Measurements from ENCODE around the gene ZNF283. TPM values are rescaled to one million over a fixed set of nuclear protein-coding genes. Genes with fewer than 3 reads are reported as not detected.
A peak's percentile ranks its signal among the peaks of the same experiment; 100 is the strongest.

ZNF283 gene
- total RNA-seq, 4 donors from 2014 or later, result 9.6 to 11.4 (median 10.5) TPM

DNA sequence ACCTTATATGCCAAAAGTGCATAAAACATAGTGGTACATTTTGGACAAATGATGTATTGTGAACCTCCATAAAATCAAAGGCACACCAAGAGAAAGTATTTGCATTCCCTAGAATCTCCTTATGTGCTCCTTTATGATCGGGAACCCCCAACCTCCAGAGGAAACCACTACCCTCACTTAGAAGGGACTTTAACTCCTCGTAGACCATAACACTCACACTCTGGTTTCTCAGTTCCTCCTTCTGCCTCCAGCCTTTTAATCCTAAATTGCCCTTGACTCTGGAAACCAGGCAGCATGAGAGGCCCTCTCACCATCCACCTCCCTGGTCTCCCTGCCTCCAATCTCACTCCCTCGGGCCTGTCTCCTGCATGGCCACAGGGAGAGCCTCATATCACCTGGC, 36.5 kb upstream of the ZNF283 start:
- no peaks in the 10 kb centered on the region for H3K9me3 ChIP-seq
- no peak overlapping the region for H3K27ac ChIP-seq
- 36% methylated on average over 3 of the region's 3 CpGs; no CpG with 5 or more reads in 1 of the 2 donors for WGBS, 2 donors (ENCODE audit: low coverage in 1 of 2)
- no peak overlapping the region for H3K4me3 ChIP-seq
- no peak for ATAC-seq
- no peaks in the 10 kb centered on the region for H3K36me3 ChIP-seq
- TF ChIP-seq POLR2A (IDR thresholded peaks at IDR 0.05) (no peak), POLR2AphosphoS5 (IDR thresholded peaks at IDR 0.05) (no peak), EP300 (IDR thresholded peaks at IDR 0.05) (no peak)
- TF ChIP-seq, protein P1, sequence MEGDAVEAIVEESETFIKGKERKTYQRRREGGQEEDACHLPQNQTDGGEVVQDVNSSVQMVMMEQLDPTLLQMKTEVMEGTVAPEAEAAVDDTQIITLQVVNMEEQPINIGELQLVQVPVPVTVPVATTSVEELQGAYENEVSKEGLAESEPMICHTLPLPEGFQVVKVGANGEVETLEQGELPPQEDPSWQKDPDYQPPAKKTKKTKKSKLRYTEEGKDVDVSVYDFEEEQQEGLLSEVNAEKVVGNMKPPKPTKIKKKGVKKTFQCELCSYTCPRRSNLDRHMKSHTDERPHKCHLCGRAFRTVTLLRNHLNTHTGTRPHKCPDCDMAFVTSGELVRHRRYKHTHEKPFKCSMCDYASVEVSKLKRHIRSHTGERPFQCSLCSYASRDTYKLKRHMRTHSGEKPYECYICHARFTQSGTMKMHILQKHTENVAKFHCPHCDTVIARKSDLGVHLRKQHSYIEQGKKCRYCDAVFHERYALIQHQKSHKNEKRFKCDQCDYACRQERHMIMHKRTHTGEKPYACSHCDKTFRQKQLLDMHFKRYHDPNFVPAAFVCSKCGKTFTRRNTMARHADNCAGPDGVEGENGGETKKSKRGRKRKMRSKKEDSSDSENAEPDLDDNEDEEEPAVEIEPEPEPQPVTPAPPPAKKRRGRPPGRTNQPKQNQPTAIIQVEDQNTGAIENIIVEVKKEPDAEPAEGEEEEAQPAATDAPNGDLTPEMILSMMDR (IDR thresholded peaks at IDR 0.05), result no peak
- peaks cover 34% of the 10 kb centered on the region for H3K27me3 ChIP-seq
- no peaks in the 10 kb centered on the region for H3K4me1 ChIP-seq

DNA sequence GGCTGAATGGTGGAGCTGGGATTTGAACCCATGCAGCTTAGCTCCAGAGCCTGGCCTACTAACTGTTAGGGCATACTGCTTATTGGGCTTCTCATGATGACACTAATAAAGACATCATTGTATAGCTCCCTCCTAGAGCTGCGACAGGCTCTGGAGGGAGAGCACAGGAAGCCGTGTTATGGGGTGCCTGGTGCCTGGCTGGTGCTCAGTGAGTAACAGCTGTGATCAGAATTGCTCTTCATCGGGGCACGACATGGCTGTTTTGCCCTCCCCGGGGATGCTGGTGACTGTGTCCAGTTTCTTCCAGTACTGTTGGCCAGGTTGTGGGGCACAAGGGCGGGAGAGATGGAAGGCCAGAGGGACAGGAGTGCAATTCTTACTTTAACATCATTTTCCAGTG, 30.0 kb upstream of the ZNF283 start:
- Histone ChIP-seq H3K27ac (no peak overlapping the region), H3K4me3 (no peak overlapping the region), H3K9me3 (no peaks in the 10 kb centered on the region), H3K4me1 (peaks cover 0 to 14% (median 0%) of the 10 kb centered on the region in 3 donors), H3K27me3 (peaks cover 63% of the 10 kb centered on the region), H3K36me3 (no peaks in the 10 kb centered on the region)
- WGBS, 2 donors (ENCODE audit: low coverage in 1 of 2), result 57% methylated on average over 1 of the region's 6 CpGs; no CpG with 5 or more reads in 1 of the 2 donors
- no peak for TF ChIP-seq POLR2AphosphoS5 (IDR thresholded peaks at IDR 0.05)
- ATAC-seq, result no peak

DNA sequence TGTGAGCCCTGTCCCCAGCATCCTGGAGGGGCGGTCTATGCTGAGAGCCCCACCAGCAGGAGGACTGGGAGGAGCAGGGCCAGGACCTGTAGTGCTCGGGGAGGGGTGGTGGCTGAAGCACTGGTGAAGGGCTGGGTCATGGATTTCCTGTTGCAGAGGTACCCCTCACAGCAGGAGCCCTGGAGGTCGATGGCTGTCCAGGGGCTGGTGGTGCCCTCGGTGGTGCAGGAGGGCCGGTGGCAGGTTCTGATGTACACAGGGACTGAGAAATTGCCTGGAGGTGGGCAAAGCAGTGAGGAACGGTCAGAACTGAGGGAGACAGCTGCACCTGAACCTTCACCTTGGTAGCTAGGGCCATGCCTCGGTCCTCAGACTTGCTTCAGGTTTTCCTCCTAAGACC, 29.6 kb upstream of the ZNF283 start:
- TF ChIP-seq POLR2AphosphoS5 (IDR thresholded peaks at IDR 0.05) (no peak), EP300 (IDR thresholded peaks at IDR 0.05) (no peak), POLR2A (IDR thresholded peaks at IDR 0.05) (no peak)
- TF ChIP-seq, protein P1 (IDR thresholded peaks at IDR 0.05), result no peak
- 80 to 82% methylated on average over 1 to 2 of the region's 7 CpGs for WGBS, 2 donors (ENCODE audit: low coverage in 1 of 2)
- Histone ChIP-seq H3K27me3 (peaks cover 67% of the 10 kb centered on the region), H3K27ac (no peak overlapping the region), H3K4me3 (no peak overlapping the region), H3K9me3 (no peaks in the 10 kb centered on the region), H3K4me1 (peaks cover 0 to 14% (median 0%) of the 10 kb centered on the region in 3 donors), H3K36me3 (no peaks in the 10 kb centered on the region)
- ATAC-seq, result no peak

DNA sequence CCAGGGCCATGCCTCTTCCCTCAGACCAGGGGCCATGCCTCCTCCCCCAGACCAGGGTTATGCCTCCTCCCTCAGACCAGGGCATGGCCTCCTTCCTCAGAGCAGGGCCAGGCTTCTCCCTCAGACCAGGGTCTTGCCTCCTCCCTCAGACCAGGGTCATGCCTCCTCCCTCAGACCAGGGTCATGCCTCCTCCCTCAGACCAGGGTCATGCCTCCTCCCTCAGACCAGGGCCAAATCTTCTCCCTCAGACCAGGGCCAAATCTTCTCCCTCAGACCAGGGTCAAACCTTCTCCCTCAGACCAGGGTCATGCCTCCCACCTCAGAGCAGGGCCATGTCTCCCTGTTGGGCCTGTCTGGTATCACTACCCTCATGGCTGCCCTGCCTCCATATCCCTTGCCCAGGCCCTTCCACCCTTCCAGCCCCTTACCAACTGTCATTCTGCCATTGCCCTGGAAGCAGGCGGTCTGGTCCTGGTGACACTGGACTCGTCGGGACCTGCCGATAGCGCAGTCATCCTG, 29.0 kb upstream of the ZNF283 start:
- WGBS, 2 donors (ENCODE audit: low coverage in 1 of 2), result no CpG with 5 or more reads among the region's 5 CpGs
- no peaks in the 10 kb centered on the region for H3K9me3 ChIP-seq
- no peak for ATAC-seq
- no peak for TF ChIP-seq POLR2AphosphoS5 (IDR thresholded peaks at IDR 0.05)
- no peak for TF ChIP-seq POLR2A (IDR thresholded peaks at IDR 0.05)
- TF ChIP-seq, protein P1 (IDR thresholded peaks at IDR 0.05), result no peak
- TF ChIP-seq EP300 (IDR thresholded peaks at IDR 0.05), result no peak
- peak overlapping the region; percentile 22 to 54 for H3K4me3 ChIP-seq
- H3K27me3 ChIP-seq, result peaks cover 65% of the 10 kb centered on the region
- H3K27ac ChIP-seq, result peak overlapping the region in 1 of 4 donors; percentile 40
- peaks cover 0 to 14% (median 0%) of the 10 kb centered on the region in 3 donors for H3K4me1 ChIP-seq
- H3K36me3 ChIP-seq, result no peaks in the 10 kb centered on the region

DNA sequence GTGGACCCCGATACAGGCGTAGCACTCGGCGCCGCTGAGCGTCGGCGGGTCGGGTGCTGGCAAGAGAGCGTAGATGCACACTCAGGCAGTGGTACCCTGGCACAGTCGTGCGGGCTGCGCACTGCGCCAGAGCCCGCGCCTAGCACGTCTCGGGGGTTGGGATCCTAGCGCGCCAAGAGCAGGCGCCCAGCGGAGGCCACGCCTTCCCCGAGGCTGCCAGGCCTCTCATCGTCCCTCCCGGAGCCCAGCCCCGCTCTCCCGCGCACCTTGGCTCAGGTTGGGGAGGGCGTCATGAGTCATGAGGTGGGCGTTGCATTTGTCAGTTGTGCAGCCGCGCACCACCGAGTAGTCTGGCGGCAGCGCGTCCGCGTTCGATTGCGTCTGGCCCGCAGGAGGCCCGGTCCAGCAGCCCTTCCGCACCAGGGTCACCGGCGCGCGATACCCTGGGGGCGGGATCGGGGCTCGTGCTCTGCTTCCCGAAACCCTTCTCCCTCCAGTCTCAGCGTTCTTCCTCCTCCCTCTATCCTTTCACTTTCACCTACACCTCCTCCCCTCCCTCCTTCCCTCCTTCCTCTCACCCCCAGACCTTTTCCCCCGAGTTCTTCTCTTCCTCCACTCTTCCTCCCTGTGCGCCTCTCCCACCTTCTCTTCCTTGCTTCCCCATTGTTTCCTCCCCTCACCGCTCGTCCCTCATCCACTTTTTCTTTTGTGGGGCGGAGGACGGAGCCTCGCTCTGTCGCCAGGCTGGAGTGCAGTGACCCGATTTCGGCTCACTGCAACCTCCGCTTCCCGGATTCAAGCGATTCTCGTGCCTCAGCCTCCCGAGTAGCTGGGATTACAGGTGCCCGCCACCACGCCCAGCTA, 28.3 kb upstream of the ZNF283 start:
- Histone ChIP-seq H3K27me3 (peaks cover 58% of the 10 kb centered on the region), H3K4me1 (peaks cover 0 to 14% (median 0%) of the 10 kb centered on the region in 3 donors), H3K36me3 (no peaks in the 10 kb centered on the region), H3K4me3 (peak overlapping the region; percentile 22 to 54), H3K27ac (peak overlapping the region in 1 of 4 donors; percentile 40), H3K9me3 (no peaks in the 10 kb centered on the region)
- ATAC-seq, result peak; percentile 46
- WGBS, 2 donors (ENCODE audit: low coverage in 1 of 2), result 13 to 33% methylated on average over 8 to 33 of the region's 70 CpGs
- TF ChIP-seq POLR2A (IDR thresholded peaks at IDR 0.05) (no peak), POLR2AphosphoS5 (IDR thresholded peaks at IDR 0.05) (no peak), EP300 (IDR thresholded peaks at IDR 0.05) (no peak)
- TF ChIP-seq, protein P1 (IDR thresholded peaks at IDR 0.05), result no peak
